MM.1S (cell line): ENCODE measurements around the gene CDKL5.

ENCODE experiments used
- DNase-seq: peaks from one replicate; pipeline ENCODE4 v3.0.0-alpha.2; 2015
- H2AFZ ChIP-seq: fragments of 300-600 bp; sonication (generic); 2 replicates; pipeline ENCODE4 v1.6.0; 2016; ENCODE audit warnings: antibody characterized with exemption, low read length
- H3F3A ChIP-seq: fragments of 300-600 bp; sonication (generic); 2 replicates; pipeline ENCODE4 v1.6.1; 2016; ENCODE audit warnings: mild to moderate bottlenecking, antibody characterized with exemption, low read length, moderate library complexity, mixed read lengths; ENCODE audit not compliant: insufficient read depth
- H3K27ac ChIP-seq: fragments of 300-600 bp; sonication (generic); 2 replicates; pipeline ENCODE4 v1.5.1; 2016; ENCODE audit warnings: mild to moderate bottlenecking, low read length
- H3K27me3 ChIP-seq: fragments of 300-600 bp; sonication (generic); replicated peaks from 2 replicates; pipeline ENCODE4 v1.6.0; 2016; ENCODE audit warnings: low read length; ENCODE audit not compliant: insufficient read depth
- H3K36me3 ChIP-seq: fragments of 300-600 bp; sonication (generic); replicated peaks from 2 replicates; pipeline ENCODE4 v1.6.1; 2016; ENCODE audit warnings: mild to moderate bottlenecking, low read length, mixed read lengths; ENCODE audit not compliant: insufficient read depth
- H3K4me1 ChIP-seq: fragments of 300-600 bp; sonication (generic); 2 replicates; pipeline ENCODE4 v1.6.1; 2016; ENCODE audit warnings: low read length, mixed read lengths
- H3K4me2 ChIP-seq: fragments of 300-600 bp; sonication (generic); 2 replicates; pipeline ENCODE4 v1.6.0; 2016; ENCODE audit warnings: low read depth, low read length
- H3K4me3 ChIP-seq: fragments of 300-600 bp; sonication (generic); 2 replicates; pipeline ENCODE4 v1.5.1; 2016; ENCODE audit warnings: low read length, mixed read lengths
- H3K79me2 ChIP-seq: fragments of 300-600 bp; sonication (generic); 2 replicates; pipeline ENCODE4 v1.6.1; 2016; ENCODE audit warnings: mixed run types, low read length, mixed read lengths
- H3K9ac ChIP-seq: fragments of 300-600 bp; sonication (generic); 2 replicates; pipeline ENCODE4 v1.6.1; 2016; ENCODE audit warnings: low read length, mixed read lengths
- H3K9me2 ChIP-seq: fragments of 300-600 bp; sonication (generic); replicated peaks from 2 replicates; pipeline ENCODE4 v1.6.1; 2016; ENCODE audit warnings: mild to moderate bottlenecking, low read length, mixed read lengths; ENCODE audit not compliant: insufficient read depth
- H3K9me3 ChIP-seq: fragments of 300-600 bp; sonication (generic); replicated peaks from 2 replicates; pipeline ENCODE4 v1.6.1; 2016; ENCODE audit warnings: mild to moderate bottlenecking, low read length, mixed read lengths; ENCODE audit not compliant: insufficient read depth
- H4K20me1 ChIP-seq: fragments of 300-600 bp; sonication (generic); 2 replicates; pipeline ENCODE4 v1.6.1; 2016; ENCODE audit warnings: mild to moderate bottlenecking, low read length, moderate library complexity, mixed read lengths; ENCODE audit not compliant: insufficient read depth
- EZH2 ChIP-seq: fragments of 300-600 bp; sonication (generic); optimal IDR thresholded peaks from 2 replicates; pipeline ENCODE3; 2017; ENCODE audit warnings: low read depth, mild to moderate bottlenecking, antibody characterized with exemption, low read length, mixed read lengths
- EZH2phosphoT487 ChIP-seq: fragments of 300-600 bp; sonication (generic); IDR thresholded peaks from 2 replicates; pipeline ENCODE4 v1.6.1; 2018; ENCODE audit warnings: antibody characterized with exemption, low read length
- TF ChIP-seq, protein P1 (sequence below): fragments of 300-600 bp; sonication (generic); IDR thresholded peaks from 2 replicates; pipeline ENCODE4 v1.5.1; 2016; ENCODE audit warnings: antibody characterized with exemption, low read length, mixed read lengths

Gene CDKL5

DNA sequence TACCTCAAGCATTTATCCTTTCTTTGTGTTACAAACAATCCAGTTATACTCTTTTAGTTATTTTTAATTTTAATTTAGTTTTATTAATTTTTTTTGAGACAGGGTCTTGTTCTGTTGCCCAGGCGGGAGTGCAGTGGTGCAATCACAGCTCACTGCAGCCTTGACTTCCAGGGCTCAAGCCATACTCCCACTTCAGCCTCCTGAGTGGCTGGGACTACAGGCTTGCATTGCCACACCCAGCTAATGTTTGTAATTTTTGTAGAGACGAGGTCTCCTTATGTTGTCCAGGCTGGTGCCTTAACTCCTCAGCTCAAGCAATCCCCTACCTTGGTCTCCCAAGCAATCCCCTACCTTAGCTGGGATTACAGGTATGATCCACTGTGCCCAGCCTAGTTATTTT lies 45.9 kb downstream of the CDKL5 start:
- no peaks in the 10 kb centered on the region for H3K27me3 ChIP-seq

DNA sequence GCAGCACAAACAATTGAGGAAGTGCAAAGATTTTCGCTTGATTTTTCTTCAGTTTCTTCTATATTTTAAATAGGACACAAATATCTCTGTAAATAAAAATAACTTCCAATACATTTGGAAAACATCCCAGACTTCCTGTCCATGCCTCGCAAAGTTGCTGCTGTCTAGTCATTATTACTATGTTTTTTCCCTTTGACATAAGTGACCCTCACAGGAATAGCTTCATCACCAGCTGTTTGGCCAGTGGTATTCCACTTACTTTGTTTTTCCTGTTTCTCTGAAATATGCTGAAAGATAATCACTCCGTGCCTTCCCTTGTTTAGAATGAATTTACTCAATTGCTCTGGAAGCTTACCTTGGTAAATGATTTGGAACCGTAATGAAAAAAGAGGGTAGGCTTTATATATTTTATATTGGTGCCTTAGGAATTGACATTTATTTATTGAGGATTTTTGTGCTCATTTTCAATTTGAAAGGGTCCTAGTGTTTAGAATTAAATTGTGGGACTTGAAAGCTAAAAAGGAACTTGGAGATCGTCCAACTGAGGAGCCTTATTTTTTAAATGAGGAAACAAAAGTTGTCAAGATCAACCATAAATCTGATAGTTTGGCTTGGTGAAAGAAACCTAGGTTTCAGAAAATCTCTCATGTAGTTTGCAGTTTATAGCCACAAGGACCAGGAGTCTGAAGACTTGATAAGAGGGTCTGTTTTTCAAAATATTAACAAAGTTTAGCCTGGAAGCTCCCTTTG lies 65.6 kb downstream of the CDKL5 start:
- Histone ChIP-seq H3K4me2 (no peak overlapping the region), H2AFZ (no peak overlapping the region), H3K27ac (no peak overlapping the region), H3K9me3 (no peaks in the 10 kb centered on the region), H4K20me1 (no peaks in the 10 kb centered on the region), H3K4me3 (no peak overlapping the region), H3K79me2 (no peaks in the 10 kb centered on the region), H3K36me3 (no peaks in the 10 kb centered on the region), H3K9ac (no peak overlapping the region), H3K9me2 (no peaks in the 10 kb centered on the region), H3F3A (no peaks in the 10 kb centered on the region), H3K4me1 (no peaks in the 10 kb centered on the region), H3K27me3 (no peaks in the 10 kb centered on the region)
- TF ChIP-seq, protein P1, sequence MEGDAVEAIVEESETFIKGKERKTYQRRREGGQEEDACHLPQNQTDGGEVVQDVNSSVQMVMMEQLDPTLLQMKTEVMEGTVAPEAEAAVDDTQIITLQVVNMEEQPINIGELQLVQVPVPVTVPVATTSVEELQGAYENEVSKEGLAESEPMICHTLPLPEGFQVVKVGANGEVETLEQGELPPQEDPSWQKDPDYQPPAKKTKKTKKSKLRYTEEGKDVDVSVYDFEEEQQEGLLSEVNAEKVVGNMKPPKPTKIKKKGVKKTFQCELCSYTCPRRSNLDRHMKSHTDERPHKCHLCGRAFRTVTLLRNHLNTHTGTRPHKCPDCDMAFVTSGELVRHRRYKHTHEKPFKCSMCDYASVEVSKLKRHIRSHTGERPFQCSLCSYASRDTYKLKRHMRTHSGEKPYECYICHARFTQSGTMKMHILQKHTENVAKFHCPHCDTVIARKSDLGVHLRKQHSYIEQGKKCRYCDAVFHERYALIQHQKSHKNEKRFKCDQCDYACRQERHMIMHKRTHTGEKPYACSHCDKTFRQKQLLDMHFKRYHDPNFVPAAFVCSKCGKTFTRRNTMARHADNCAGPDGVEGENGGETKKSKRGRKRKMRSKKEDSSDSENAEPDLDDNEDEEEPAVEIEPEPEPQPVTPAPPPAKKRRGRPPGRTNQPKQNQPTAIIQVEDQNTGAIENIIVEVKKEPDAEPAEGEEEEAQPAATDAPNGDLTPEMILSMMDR: no peak
- TF ChIP-seq EZH2phosphoT487: no peak
- TF ChIP-seq EZH2: no peak
- DNase-seq: no peak

More for the DNA sequence above, 45.9 kb downstream of the CDKL5 start:
- DNase-seq: no peak
- no peak overlapping the region for H3K4me3 ChIP-seq
- H3K27ac ChIP-seq: no peak overlapping the region
- H3F3A ChIP-seq: no peaks in the 10 kb centered on the region
- no peak overlapping the region for H2AFZ ChIP-seq
- no peaks in the 10 kb centered on the region for H3K36me3 ChIP-seq
- H3K9me2 ChIP-seq: no peaks in the 10 kb centered on the region
- H3K79me2 ChIP-seq: no peaks in the 10 kb centered on the region
- H4K20me1 ChIP-seq: no peaks in the 10 kb centered on the region
- no peak overlapping the region for H3K9ac ChIP-seq
- H3K9me3 ChIP-seq: no peaks in the 10 kb centered on the region
- no peaks in the 10 kb centered on the region for H3K4me1 ChIP-seq
- no peak overlapping the region for H3K4me2 ChIP-seq
- TF ChIP-seq, protein P1: no peak
- TF ChIP-seq EZH2: no peak
- no peak for TF ChIP-seq EZH2phosphoT487

DNA sequence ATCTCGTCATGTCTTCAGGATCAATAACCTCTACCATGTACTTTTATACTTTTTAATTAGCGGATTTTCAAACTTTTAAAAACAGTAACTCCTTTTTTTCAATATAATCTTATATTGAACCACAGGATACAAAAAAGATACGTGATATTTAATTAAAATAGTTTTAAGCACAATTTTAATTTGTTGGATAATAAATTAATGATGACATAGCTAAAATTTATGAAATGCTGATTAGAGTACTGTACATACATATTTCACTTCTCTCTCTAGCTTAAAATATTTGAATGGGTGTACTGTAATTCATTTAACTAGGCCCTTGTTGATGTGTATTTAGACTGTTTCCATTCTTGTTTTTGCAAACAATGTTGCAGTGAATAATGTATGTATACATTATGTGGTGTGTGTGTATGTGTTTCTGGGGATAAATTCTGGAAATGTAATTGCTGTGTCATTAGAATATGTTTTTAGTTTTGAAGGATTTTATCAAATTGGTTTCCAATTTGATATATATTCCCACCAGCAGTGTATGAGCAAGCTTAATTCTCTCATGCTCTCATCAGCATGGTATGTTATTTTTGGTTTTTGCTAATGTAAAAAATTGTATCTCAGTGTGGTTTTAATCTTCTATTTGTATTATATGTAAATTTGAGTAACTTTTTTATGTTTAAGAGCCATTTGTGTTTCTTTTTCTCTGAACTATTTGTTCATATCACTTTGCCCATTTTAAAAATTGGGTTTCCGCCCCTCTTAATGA lies 66.4 kb downstream of the CDKL5 start:
- Histone ChIP-seq H3K4me1 (no peaks in the 10 kb centered on the region), H3K4me2 (no peak overlapping the region), H3F3A (no peaks in the 10 kb centered on the region), H3K9ac (no peak overlapping the region), H3K27me3 (no peaks in the 10 kb centered on the region), H3K27ac (no peak overlapping the region), H3K79me2 (no peaks in the 10 kb centered on the region), H2AFZ (no peak overlapping the region), H3K36me3 (no peaks in the 10 kb centered on the region), H3K9me3 (no peaks in the 10 kb centered on the region), H3K9me2 (no peaks in the 10 kb centered on the region), H4K20me1 (no peaks in the 10 kb centered on the region), H3K4me3 (no peak overlapping the region)
- DNase-seq: no peak
- TF ChIP-seq EZH2phosphoT487 (no peak), EZH2 (no peak)
- TF ChIP-seq, protein P1: no peak
